Body of pancreas (tissue), 4 donors: ENCODE measurements around the gene MFSD1. TPM values are rescaled to one million over a fixed set of nuclear protein-coding genes. Genes with fewer than 3 reads are reported as not detected.

ENCODE experiments used
- ATAC-seq: fragments of 150-250 bp; one replicate; pipeline ENCODE4 v1.9.1; 2016
- DNase-seq, 4 donors: peaks; one replicate each; pipeline ENCODE4 v3.0.0-alpha.2; 2019
- H3K27ac ChIP-seq, 4 donors: fragments of 200-600 bp; sonication (generic); 1 replicate in 3 of 4; 2 replicates in 1 of 4; pipeline versions ENCODE4 v1.5.1 to v1.6.1; 2016 to 2019; ENCODE audit warnings: mild to moderate bottlenecking in 1 of 4, mixed read lengths in 1 of 4, moderate library complexity in 1 of 4
- H3K27me3 ChIP-seq, 2 donors: fragments of 200-600 bp; sonication (generic); one replicate each; pipeline ENCODE4 v1.6.0; 2016; ENCODE audit warnings: mild to moderate bottlenecking in 1 of 2
- H3K36me3 ChIP-seq, 2 donors: fragments of 200-600 bp; sonication (generic); replicated peaks in 1 of 2; 2 replicates each; pipeline ENCODE4 v1.5.1; 2016; ENCODE audit warnings: low read depth in 2 of 2; ENCODE audit not compliant: insufficient read depth in 1 of 2
- H3K4me1 ChIP-seq: fragments of 200-600 bp; sonication (generic); one replicate; pipeline ENCODE4 v1.6.0; 2016
- H3K4me3 ChIP-seq, 2 donors: fragments of 200-600 bp; sonication (generic); 1 replicate in 1 of 2; 2 replicates in 1 of 2; pipeline ENCODE4 v1.5.1; 2016 to 2019
- H3K9me3 ChIP-seq, 3 donors: fragments of 200-600 bp; sonication (generic); 1 replicate in 2 of 3; 2 replicates in 1 of 3; pipeline ENCODE4 v1.5.1; 2016
- CTCF ChIP-seq, 7 experiments: fragments of 450-650 bp in 4 of 7; fragments of 200-600 bp in 3 of 7; sonication (generic) in 3 of 7; IDR thresholded peaks; one replicate each; pipeline ENCODE4 v1.5.1; 2016 to 2019; ENCODE audit warnings: antibody characterized with exemption in 7 of 7
- POLR2A ChIP-seq, 3 donors: fragments of 450-650 bp; IDR thresholded peaks; one replicate each; pipeline ENCODE4 v1.6.1; 2016; ENCODE audit warnings: antibody characterized with exemption in 3 of 3, mild to moderate bottlenecking in 2 of 3
- WGBS, 2 donors: methylation state at CpG; one replicate each; pipeline ENCODE4 v1.1.5; 2017; 5-methylcytosine and 5-hydroxymethylcytosine counted together
- intact Hi-C: fragments of 100-400 bp; cut with DNase I; formaldehyde crosslinking; loops from one replicate; pipeline ENCODE4 v1.15.1; 2023
- total RNA-seq, 2 donors: library from RNA; depleted of rRNA; stranded (reverse); fragments of >200 nt; gene quantifications; one replicate each; pipeline ENCODE4 v1.1.0, GENCODE V29; 2016

Gene MFSD1
- total RNA-seq, 2 donors from 2014 or later, result 33.3 to 54.2 TPM

GRCh38 chr3:158810823-158811724 lies 9.2 kb downstream of the MFSD1 start:
- H3K9me3 ChIP-seq, result no peaks in the 10 kb centered on the region
- no peak overlapping the region for H3K4me3 ChIP-seq
- H3K27me3 ChIP-seq, result no peaks in the 10 kb centered on the region
- no peak for TF ChIP-seq POLR2A (IDR thresholded peaks at IDR 0.05)
- TF ChIP-seq CTCF (IDR thresholded peaks at IDR 0.05), result no peak
- H3K36me3 ChIP-seq, result peaks cover 8 to 26% of the 10 kb centered on the region in 2 donors
- 71 to 78% methylated on average over 8 of the region's 8 CpGs for WGBS, 2 donors
- ATAC-seq, result no peak
- peak overlapping the region in 1 of 4 donors; percentile 65 for H3K27ac ChIP-seq
- intact Hi-C loops, result no loop called here
- no peak for DNase-seq
- no peaks in the 10 kb centered on the region for H3K4me1 ChIP-seq

GRCh38 chr3:158819282-158819681 lies 17.4 kb downstream of the MFSD1 start:
- intact Hi-C loops, result no loop called here
- Histone ChIP-seq H3K27ac (peak overlapping the region in 1 of 4 donors; percentile 19), H3K4me3 (no peak overlapping the region), H3K4me1 (no peaks in the 10 kb centered on the region), H3K36me3 (peaks cover 6 to 23% of the 10 kb centered on the region in 2 donors), H3K9me3 (no peaks in the 10 kb centered on the region), H3K27me3 (no peaks in the 10 kb centered on the region)
- no peak for ATAC-seq
- DNase-seq, result no peak
- 73 to 76% methylated on average over 3 of the region's 3 CpGs for WGBS, 2 donors
- no peak for TF ChIP-seq CTCF (IDR thresholded peaks at IDR 0.05)
- no peak for TF ChIP-seq POLR2A (IDR thresholded peaks at IDR 0.05)

- DNase-seq, result no peak
- H3K4me3 ChIP-seq, result no peak overlapping the region
- H3K27me3 ChIP-seq, result no peaks in the 10 kb centered on the region
- peaks cover 11 to 19% of the 10 kb centered on the region in 2 donors for H3K36me3 ChIP-seq
- TF ChIP-seq CTCF (IDR thresholded peaks at IDR 0.05) (no peak), POLR2A (IDR thresholded peaks at IDR 0.05) (no peak)
- H3K27ac ChIP-seq, result no peak overlapping the region
- ATAC-seq, result no peak
- intact Hi-C loops, result no loop called here
- no peaks in the 10 kb centered on the region for H3K9me3 ChIP-seq
- WGBS, 2 donors, result 62 to 65% methylated on average over 3 of the region's 3 CpGs
- H3K4me1 ChIP-seq, result no peaks in the 10 kb centered on the region
Measured at GRCh38 chr3:158820521-158820920, 18.7 kb downstream of the MFSD1 start.

- Histone ChIP-seq H3K4me1 (no peaks in the 10 kb centered on the region), H3K36me3 (peaks cover 11 to 23% of the 10 kb centered on the region in 2 donors), H3K4me3 (no peak overlapping the region), H3K27me3 (no peaks in the 10 kb centered on the region), H3K9me3 (no peaks in the 10 kb centered on the region), H3K27ac (no peak overlapping the region)
- intact Hi-C loops, result no loop called here
- 83 to 90% methylated on average over 5 of the region's 5 CpGs for WGBS, 2 donors
- TF ChIP-seq POLR2A (IDR thresholded peaks at IDR 0.05) (no peak), CTCF (IDR thresholded peaks at IDR 0.05) (no peak)
- ATAC-seq (no peak), DNase-seq (no peak)
Measured at GRCh38 chr3:158821847-158822246, 20.0 kb downstream of the MFSD1 start.
